GM12865 (cell line): ENCODE measurements around the gene CA5A.

Experiments used
- DNase-seq: peaks from one replicate; pipeline ENCODE4 v3.0.0; 2010; ENCODE audit warnings: low read depth
- H3K4me3 ChIP-seq: 2 replicates; pipeline ENCODE4 v1.5.1; 2011; ENCODE audit warnings: mild to moderate bottlenecking, low read depth, low read length, control low read depth
- CTCF ChIP-seq: IDR thresholded peaks from 2 replicates; pipeline ENCODE4 v1.5.1; 2011; ENCODE audit warnings: low read length, control low read depth, low read depth, inconsistent platforms; ENCODE audit not compliant: insufficient read depth; ENCODE audit errors: missing control alignments

CA5A gene

GRCh38 chr16:87979352-87979751, 43.0 kb upstream of the CA5A start:
- TF ChIP-seq CTCF, result no peak
- no peak for DNase-seq
- H3K4me3 ChIP-seq, result no peak overlapping the region

GRCh38 chr16:87978127-87978526, 41.8 kb upstream of the CA5A start:
- no peak for TF ChIP-seq CTCF
- no peak overlapping the region for H3K4me3 ChIP-seq
- DNase-seq, result no peak

GRCh38 chr16:87976665-87977064, 40.3 kb upstream of the CA5A start:
- no peak overlapping the region for H3K4me3 ChIP-seq
- TF ChIP-seq CTCF, result no peak
- no peak for DNase-seq

GRCh38 chr16:87974178-87974577, 37.8 kb upstream of the CA5A start:
- H3K4me3 ChIP-seq, result no peak overlapping the region
- TF ChIP-seq CTCF, result no peak
- no peak for DNase-seq

GRCh38 chr16:87973717-87974116, 37.4 kb upstream of the CA5A start:
- no peak overlapping the region for H3K4me3 ChIP-seq
- no peak for DNase-seq
- no peak for TF ChIP-seq CTCF

- DNase-seq, result no peak
- H3K4me3 ChIP-seq, result no peak overlapping the region
- no peak for TF ChIP-seq CTCF
Measured at GRCh38 chr16:87971933-87972332, 35.6 kb upstream of the CA5A start.

- TF ChIP-seq CTCF, result no peak
- no peak overlapping the region for H3K4me3 ChIP-seq
- no peak for DNase-seq
Measured at GRCh38 chr16:87970186-87970585, 33.9 kb upstream of the CA5A start.
